ENCODE results near the gene IQCM.

IQCM gene

GRCh38 chr4:149709640-149710039, 106.0 kb downstream of the IQCM start:
- no peak for DNase-seq (ENCODE audit: low read depth)

GRCh38 chr4:149708513-149709130, 107.0 kb downstream of the IQCM start:
- DNase-seq (ENCODE audit: low read depth): no peak

GRCh38 chr4:149707862-149708261, 107.8 kb downstream of the IQCM start:
- DNase-seq (ENCODE audit: low read depth): no peak

GRCh38 chr4:149706942-149707341, 108.7 kb downstream of the IQCM start:
- no peak for DNase-seq (ENCODE audit: low read depth)

GRCh38 chr4:149702414-149703293, 113.0 kb downstream of the IQCM start:
- no peak for DNase-seq (ENCODE audit: low read depth)

- no peak for DNase-seq (ENCODE audit: low read depth)
Measured at GRCh38 chr4:149701435-149702156, 114.0 kb downstream of the IQCM start.

GRCh38 chr4:149700272-149700671, 115.4 kb downstream of the IQCM start:
- DNase-seq (ENCODE audit: low read depth): no peak

GRCh38 chr4:149699642-149700041, 116.0 kb downstream of the IQCM start:
- DNase-seq (ENCODE audit: low read depth): no peak

GRCh38 chr4:149690726-149691125, 124.9 kb downstream of the IQCM start:
- no peak for DNase-seq (ENCODE audit: low read depth)

GRCh38 chr4:149684516-149684915, 131.1 kb downstream of the IQCM start:
- DNase-seq (ENCODE audit: low read depth): no peak

GRCh38 chr4:149676076-149676475, 139.6 kb downstream of the IQCM start:
- no peak for DNase-seq (ENCODE audit: low read depth)

GRCh38 chr4:149645790-149646189, 169.9 kb downstream of the IQCM start:
- no peak for DNase-seq (ENCODE audit: low read depth)

GRCh38 chr4:149638073-149638472, 177.6 kb downstream of the IQCM start:
- peak; percentile 77 for DNase-seq (ENCODE audit: low read depth)

GRCh38 chr4:149634368-149634767, 181.3 kb downstream of the IQCM start:
- DNase-seq (ENCODE audit: low read depth): no peak

- no peak for DNase-seq (ENCODE audit: low read depth)
Measured at GRCh38 chr4:149631629-149632028, 184.0 kb downstream of the IQCM start.

- DNase-seq (ENCODE audit: low read depth): no peak
Measured at GRCh38 chr4:149630064-149630463, 185.6 kb downstream of the IQCM start.

GRCh38 chr4:149605601-149606378, 209.9 kb downstream of the IQCM start:
- DNase-seq (ENCODE audit: low read depth): peak; percentile 35

- DNase-seq (ENCODE audit: low read depth): no peak
Measured at GRCh38 chr4:149604827-149605226, 210.8 kb downstream of the IQCM start.

- DNase-seq (ENCODE audit: low read depth): peak; percentile 78
Measured at GRCh38 chr4:149595500-149595899, 220.1 kb downstream of the IQCM start.

- no peak for DNase-seq (ENCODE audit: low read depth)
Measured at GRCh38 chr4:149589826-149590225, 225.8 kb downstream of the IQCM start.

- no peak for DNase-seq (ENCODE audit: low read depth)
Measured at GRCh38 chr4:149584722-149585121, 230.9 kb downstream of the IQCM start.

- DNase-seq (ENCODE audit: low read depth): no peak
Measured at GRCh38 chr4:149574971-149575370, 240.7 kb downstream of the IQCM start.
